ENCODE data around the gene ZDHHC14. TPM values are rescaled to one million over a fixed set of nuclear protein-coding genes. Genes with fewer than 3 reads are reported as not detected.

The ZDHHC14 gene
- 9.4 TPM for polyA plus RNA-seq (2013, experiment 1 of 2)
- 9.2 TPM for polyA plus RNA-seq (2013, experiment 2 of 2)

- H3K23ac ChIP-seq (ENCODE audit: low read depth, low read length, poor library complexity): peak within 1 kb of the TSS; percentile 86
- peak; percentile 69 for DNase-seq (ENCODE audit: low spot score)
- H3K9me3 ChIP-seq (replicated peaks in 1 of 2; ENCODE audit: control insufficient read depth in 2 of 2, insufficient read depth in 1 of 2, low read depth in 1 of 2, low read length in 2 of 2): no peaks in the 10 kb centered on the region
- peak within 1 kb of the TSS; percentile 78 for H3K14ac ChIP-seq (ENCODE audit: low read length)
- H2BK120ac ChIP-seq (ENCODE audit: low read depth, low read length): peak within 1 kb of the TSS; percentile 81
- peak within 1 kb of the TSS; percentile 87 for H3K9ac ChIP-seq (ENCODE audit: low read depth, low read length, poor library complexity)
- H2AK5ac ChIP-seq (ENCODE audit: low read depth, low read length): no peak within 1 kb of the TSS
- peak within 1 kb of the TSS; percentile 78 for H2AFZ ChIP-seq (ENCODE audit: low read length)
- H3K27ac ChIP-seq (replicated peaks; ENCODE audit: low read length): peak within 1 kb of the TSS; percentile 71
- no CpG with 5 or more reads among the region's 106 CpGs for WGBS, 2 donors (ENCODE audit: extremely low coverage in 2 of 2, insufficient read length in 2 of 2, insufficient replicate concordance in 1 of 2)
- H2BK5ac ChIP-seq (ENCODE audit: low read length): peak within 1 kb of the TSS; percentile 57
- peak within 1 kb of the TSS; percentile 87 to 91 for H3K4me3 ChIP-seq (ENCODE audit: low read length in 2 of 2)
- no peak within 1 kb of the TSS for H2BK12ac ChIP-seq (ENCODE audit: low read length)
- no peaks in the 10 kb centered on the region for H3K36me3 ChIP-seq (replicated peaks in 1 of 2; ENCODE audit: control insufficient read depth in 2 of 2, insufficient read depth in 2 of 2, low read length in 2 of 2)
- peaks cover 2% of the 10 kb centered on the region for H3K79me1 ChIP-seq (ENCODE audit: low read depth, low read length)
- no peak within 1 kb of the TSS for H3K4ac ChIP-seq (ENCODE audit: low read length)
- H2BK15ac ChIP-seq (ENCODE audit: low read length): peak within 1 kb of the TSS; percentile 60
- H4K8ac ChIP-seq (ENCODE audit: low read depth, low read length): no peak within 1 kb of the TSS
- peaks cover 0 to 8% of the 10 kb centered on the region in 2 donors for H3K4me1 ChIP-seq (ENCODE audit: control insufficient read depth in 2 of 2, insufficient read depth in 1 of 2, low read depth in 1 of 2, low read length in 2 of 2)
- no peak within 1 kb of the TSS for H4K91ac ChIP-seq (ENCODE audit: low read depth, low read length, poor library complexity)
- peak within 1 kb of the TSS; percentile 92 for H3K4me2 ChIP-seq (ENCODE audit: insufficient read depth, low read length, poor library complexity, severe bottlenecking)
- H3K18ac ChIP-seq (ENCODE audit: low read length): peak within 1 kb of the TSS; percentile 94
- peaks cover 0 to 8% (median 3%) of the 10 kb centered on the region in 3 experiments for H3K27me3 ChIP-seq (ENCODE audit: control insufficient read depth in 3 of 3, insufficient read depth in 3 of 3, low read depth in 1 of 3, low read length in 3 of 3)
Observed at GRCh38 chr6:157380779-157381561, at the start of gene ZDHHC14. TSS of gene ZDHHC14 (plus strand) at chr6:157381190.

- H2AFZ ChIP-seq (ENCODE audit: low read length): no peak overlapping the region
- H3K9me3 ChIP-seq (replicated peaks in 1 of 2; ENCODE audit: control insufficient read depth in 2 of 2, insufficient read depth in 1 of 2, low read depth in 1 of 2, low read length in 2 of 2): no peaks in the 10 kb centered on the region
Observed at GRCh38 chr6:157332813-157333212, 48.2 kb upstream of the ZDHHC14 start.

GRCh38 chr6:157333537-157333936 lies 47.5 kb upstream of the ZDHHC14 start:
- DNase-seq (ENCODE audit: low spot score): no peak
- Histone ChIP-seq H3K4me3 (ENCODE audit: low read length in 2 of 2) (no peak overlapping the region), H2BK12ac (ENCODE audit: low read length) (no peak overlapping the region), H3K27ac (replicated peaks; ENCODE audit: low read length) (no peak overlapping the region), H2AK5ac (ENCODE audit: low read depth, low read length) (no peak overlapping the region), H4K91ac (ENCODE audit: low read depth, low read length, poor library complexity) (no peak overlapping the region), H3K23ac (ENCODE audit: low read depth, low read length, poor library complexity) (no peak overlapping the region), H3K4me1 (ENCODE audit: control insufficient read depth in 2 of 2, insufficient read depth in 1 of 2, low read depth in 1 of 2, low read length in 2 of 2) (peaks cover 0 to 4% of the 10 kb centered on the region in 2 donors), H4K8ac (ENCODE audit: low read depth, low read length) (no peak overlapping the region), H3K79me1 (ENCODE audit: low read depth, low read length) (no peaks in the 10 kb centered on the region), H3K27me3 (ENCODE audit: control insufficient read depth in 3 of 3, insufficient read depth in 3 of 3, low read depth in 1 of 3, low read length in 3 of 3) (peaks cover 0 to 2% (median 0%) of the 10 kb centered on the region in 3 experiments), H3K14ac (ENCODE audit: low read length) (no peak overlapping the region), H3K9me3 (replicated peaks in 1 of 2; ENCODE audit: control insufficient read depth in 2 of 2, insufficient read depth in 1 of 2, low read depth in 1 of 2, low read length in 2 of 2) (no peaks in the 10 kb centered on the region), H3K18ac (ENCODE audit: low read length) (no peak overlapping the region), H2BK15ac (ENCODE audit: low read length) (no peak overlapping the region), H2BK5ac (ENCODE audit: low read length) (no peak overlapping the region), H3K4ac (ENCODE audit: low read length) (no peak overlapping the region), H2BK120ac (ENCODE audit: low read depth, low read length) (no peak overlapping the region), H3K4me2 (ENCODE audit: insufficient read depth, low read length, poor library complexity, severe bottlenecking) (no peak overlapping the region), H2AFZ (ENCODE audit: low read length) (no peak overlapping the region), H3K36me3 (replicated peaks in 1 of 2; ENCODE audit: control insufficient read depth in 2 of 2, insufficient read depth in 2 of 2, low read length in 2 of 2) (no peaks in the 10 kb centered on the region), H3K9ac (ENCODE audit: low read depth, low read length, poor library complexity) (no peak overlapping the region)
- no CpG with 5 or more reads among the region's 4 CpGs for WGBS, 2 donors (ENCODE audit: extremely low coverage in 2 of 2, insufficient read length in 2 of 2, insufficient replicate concordance in 1 of 2)

More at GRCh38 chr6:157332813-157333212, 48.2 kb upstream of the ZDHHC14 start:
- Histone ChIP-seq H3K27ac (replicated peaks; ENCODE audit: low read length) (no peak overlapping the region), H4K91ac (ENCODE audit: low read depth, low read length, poor library complexity) (no peak overlapping the region), H3K4me2 (ENCODE audit: insufficient read depth, low read length, poor library complexity, severe bottlenecking) (no peak overlapping the region), H3K4ac (ENCODE audit: low read length) (no peak overlapping the region), H3K27me3 (ENCODE audit: control insufficient read depth in 3 of 3, insufficient read depth in 3 of 3, low read depth in 1 of 3, low read length in 3 of 3) (peaks cover 0 to 4% (median 2%) of the 10 kb centered on the region in 3 experiments), H3K79me1 (ENCODE audit: low read depth, low read length) (no peaks in the 10 kb centered on the region), H3K18ac (ENCODE audit: low read length) (no peak overlapping the region), H4K8ac (ENCODE audit: low read depth, low read length) (no peak overlapping the region), H3K23ac (ENCODE audit: low read depth, low read length, poor library complexity) (no peak overlapping the region), H2BK5ac (ENCODE audit: low read length) (no peak overlapping the region), H2BK15ac (ENCODE audit: low read length) (no peak overlapping the region), H3K4me1 (ENCODE audit: control insufficient read depth in 2 of 2, insufficient read depth in 1 of 2, low read depth in 1 of 2, low read length in 2 of 2) (peaks cover 0 to 4% of the 10 kb centered on the region in 2 donors), H3K14ac (ENCODE audit: low read length) (no peak overlapping the region), H2AK5ac (ENCODE audit: low read depth, low read length) (no peak overlapping the region), H2BK120ac (ENCODE audit: low read depth, low read length) (no peak overlapping the region), H2BK12ac (ENCODE audit: low read length) (no peak overlapping the region), H3K9ac (ENCODE audit: low read depth, low read length, poor library complexity) (no peak overlapping the region), H3K36me3 (replicated peaks in 1 of 2; ENCODE audit: control insufficient read depth in 2 of 2, insufficient read depth in 2 of 2, low read length in 2 of 2) (no peaks in the 10 kb centered on the region), H3K4me3 (ENCODE audit: low read length in 2 of 2) (no peak overlapping the region)
- no peak for DNase-seq (ENCODE audit: low spot score)
- WGBS, 2 donors (ENCODE audit: extremely low coverage in 2 of 2, insufficient read length in 2 of 2, insufficient replicate concordance in 1 of 2): no CpG with 5 or more reads among the region's 7 CpGs

- H4K91ac ChIP-seq (ENCODE audit: low read depth, low read length, poor library complexity): no peak overlapping the region
- no peak overlapping the region for H3K9ac ChIP-seq (ENCODE audit: low read depth, low read length, poor library complexity)
- H3K4me3 ChIP-seq (ENCODE audit: low read length in 2 of 2): no peak overlapping the region
- H2BK5ac ChIP-seq (ENCODE audit: low read length): no peak overlapping the region
- H3K14ac ChIP-seq (ENCODE audit: low read length): no peak overlapping the region
- H3K36me3 ChIP-seq (replicated peaks in 1 of 2; ENCODE audit: control insufficient read depth in 2 of 2, insufficient read depth in 2 of 2, low read length in 2 of 2): no peaks in the 10 kb centered on the region
- H3K4ac ChIP-seq (ENCODE audit: low read length): no peak overlapping the region
- no peak for DNase-seq (ENCODE audit: low spot score)
- no peaks in the 10 kb centered on the region for H3K79me1 ChIP-seq (ENCODE audit: low read depth, low read length)
- WGBS, 2 donors (ENCODE audit: extremely low coverage in 2 of 2, insufficient read length in 2 of 2, insufficient replicate concordance in 1 of 2): no CpG with 5 or more reads among the region's 3 CpGs
- no peak overlapping the region for H2AFZ ChIP-seq (ENCODE audit: low read length)
- no peak overlapping the region for H3K27ac ChIP-seq (replicated peaks; ENCODE audit: low read length)
- no peak overlapping the region for H2BK15ac ChIP-seq (ENCODE audit: low read length)
- H3K23ac ChIP-seq (ENCODE audit: low read depth, low read length, poor library complexity): no peak overlapping the region
- H3K27me3 ChIP-seq (ENCODE audit: control insufficient read depth in 3 of 3, insufficient read depth in 3 of 3, low read depth in 1 of 3, low read length in 3 of 3): peaks cover 0 to 2% (median 0%) of the 10 kb centered on the region in 3 experiments
- no peak overlapping the region for H2AK5ac ChIP-seq (ENCODE audit: low read depth, low read length)
- peaks cover 0 to 4% of the 10 kb centered on the region in 2 donors for H3K4me1 ChIP-seq (ENCODE audit: control insufficient read depth in 2 of 2, insufficient read depth in 1 of 2, low read depth in 1 of 2, low read length in 2 of 2)
- no peak overlapping the region for H3K4me2 ChIP-seq (ENCODE audit: insufficient read depth, low read length, poor library complexity, severe bottlenecking)
- no peaks in the 10 kb centered on the region for H3K9me3 ChIP-seq (replicated peaks in 1 of 2; ENCODE audit: control insufficient read depth in 2 of 2, insufficient read depth in 1 of 2, low read depth in 1 of 2, low read length in 2 of 2)
- no peak overlapping the region for H3K18ac ChIP-seq (ENCODE audit: low read length)
- H2BK12ac ChIP-seq (ENCODE audit: low read length): no peak overlapping the region
- H2BK120ac ChIP-seq (ENCODE audit: low read depth, low read length): no peak overlapping the region
- H4K8ac ChIP-seq (ENCODE audit: low read depth, low read length): no peak overlapping the region
Observed at GRCh38 chr6:157333956-157334355, 47.0 kb upstream of the ZDHHC14 start.
